ENCODE measurements around the gene PPP1CA.

PPP1CA gene

GRCh38 chr11:67349036-67349435, 52.6 kb downstream of the PPP1CA start:
- no peak for DNase-seq
